ENCODE data around the gene DUSP22. TPM values are rescaled to one million over a fixed set of nuclear protein-coding genes. Genes with fewer than 3 reads are reported as not detected.
A peak's percentile ranks its signal among the peaks of the same experiment; 100 is the strongest.

Gene DUSP22
- total RNA-seq, 1 donor from 2014 or later = 22.5 TPM

DNA sequence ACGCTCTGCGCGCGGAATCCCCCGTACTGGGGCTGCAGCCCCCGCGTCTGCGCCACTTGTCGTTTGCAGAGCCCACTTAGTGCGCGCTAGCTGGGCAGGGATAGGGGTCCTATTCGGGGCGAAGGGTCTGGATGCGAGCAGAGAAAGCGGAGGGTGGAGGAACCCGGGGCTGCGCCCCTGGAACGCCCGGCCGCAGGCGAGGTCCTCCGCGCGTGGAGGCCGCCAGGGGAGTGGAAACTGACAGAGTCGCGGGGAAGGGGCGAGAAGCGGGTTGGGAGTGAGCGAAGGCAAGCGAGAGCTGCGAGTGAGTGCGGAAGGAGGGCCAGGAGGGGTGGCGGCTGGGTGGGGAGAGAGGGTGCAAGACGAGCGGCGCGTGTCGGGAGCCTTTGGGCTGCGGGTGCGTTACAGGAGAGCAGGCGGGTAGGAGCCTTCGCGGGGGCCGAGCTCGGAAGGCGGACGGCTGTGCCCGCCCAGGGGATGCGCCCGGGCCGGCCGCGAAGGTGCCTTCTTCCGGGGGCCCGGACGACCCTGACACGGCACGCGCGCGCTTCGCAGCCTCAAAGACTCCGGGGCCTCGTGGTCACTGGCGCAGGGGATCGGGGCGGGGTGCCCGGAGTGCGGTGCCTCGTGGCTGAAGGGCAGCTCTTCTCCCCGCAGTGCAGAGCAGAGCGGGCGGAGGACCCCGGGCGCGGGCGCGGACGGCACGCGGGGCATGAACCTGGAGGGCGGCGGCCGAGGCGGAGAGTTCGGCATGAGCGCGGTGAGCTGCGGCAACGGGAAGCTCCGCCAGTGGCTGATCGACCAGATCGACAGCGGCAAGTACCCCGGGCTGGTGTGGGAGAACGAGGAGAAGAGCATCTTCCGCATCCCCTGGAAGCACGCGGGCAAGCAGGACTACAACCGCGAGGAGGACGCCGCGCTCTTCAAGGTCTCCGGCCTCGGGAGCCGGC, 100.4 kb downstream of the DUSP22 start:
- peaks cover 5% of the 10 kb centered on the region for H3K9me3 Mint-ChIP-seq
- peaks cover 48% of the 10 kb centered on the region for H3K4me1 Mint-ChIP-seq
- H3K36me3 Mint-ChIP-seq (ENCODE audit: low read depth) = peaks cover 54% of the 10 kb centered on the region
- DNase-seq = peak; percentile 87
- intact Hi-C loops (cut with micrococcal nuclease) = loop anchor here (5.0 kb wide), 1 partner anchor 40 kb away; no protein-coding TSS in a partner anchor
- peak overlapping the region; percentile 98 for H3K27ac Mint-ChIP-seq
- peaks cover 2% of the 10 kb centered on the region for H3K27me3 Mint-ChIP-seq
- H3K4me3 Mint-ChIP-seq = peak overlapping the region; percentile 93

DNA sequence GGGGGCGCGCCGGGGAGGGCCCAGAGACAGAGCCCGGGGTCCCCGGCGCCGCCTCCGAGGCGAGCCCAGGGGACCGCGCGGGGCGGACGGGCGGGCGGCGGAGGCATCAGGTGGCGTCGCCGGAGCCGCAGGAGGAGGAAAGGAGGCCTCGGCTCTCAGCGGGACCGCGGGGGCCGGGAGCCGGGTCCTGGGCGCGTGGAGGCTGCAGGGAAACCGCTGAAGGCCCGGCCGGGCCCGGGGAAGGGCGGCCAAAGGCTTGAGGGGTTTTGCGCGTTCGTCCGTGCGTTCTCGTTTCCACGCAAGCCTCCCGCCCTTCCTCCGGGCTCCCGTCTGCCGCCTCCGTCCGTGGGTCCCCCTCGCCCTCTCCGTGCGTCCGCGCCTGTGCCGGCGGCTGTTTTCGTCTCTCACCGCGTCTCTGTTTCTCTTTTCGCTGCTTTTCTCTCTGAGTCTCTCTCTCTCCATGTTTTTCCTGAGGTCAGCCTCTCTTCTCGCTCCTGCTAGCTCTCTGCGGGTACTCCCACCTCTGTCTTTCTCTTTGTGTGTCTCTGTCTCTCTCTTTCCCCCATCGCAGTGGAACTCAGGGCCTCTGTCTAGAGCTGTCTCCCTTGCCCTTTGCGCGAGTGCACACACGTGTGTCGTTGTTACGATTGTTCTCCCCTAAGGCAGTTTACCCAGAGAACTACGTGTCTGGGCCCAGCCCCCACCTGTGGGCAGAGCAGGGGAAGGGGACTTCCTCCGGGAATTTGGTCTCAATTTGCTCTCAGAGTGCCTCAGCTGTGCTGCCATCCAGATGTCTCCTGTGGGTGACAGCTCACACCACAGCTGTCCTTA, 101.3 kb downstream of the DUSP22 start:
- Mint-ChIP-seq H3K4me3 (peak overlapping the region; percentile 93), H3K27me3 (peaks cover 2% of the 10 kb centered on the region), H3K36me3 (ENCODE audit: low read depth) (peaks cover 63% of the 10 kb centered on the region), H3K9me3 (peaks cover 5% of the 10 kb centered on the region), H3K27ac (peak overlapping the region; percentile 98), H3K4me1 (peaks cover 53% of the 10 kb centered on the region)
- DNase-seq = peak; percentile 80
- intact Hi-C loops (cut with micrococcal nuclease) = loop anchor here (5.0 kb wide), 1 partner anchor 39 kb away; no protein-coding TSS in a partner anchor

DNA sequence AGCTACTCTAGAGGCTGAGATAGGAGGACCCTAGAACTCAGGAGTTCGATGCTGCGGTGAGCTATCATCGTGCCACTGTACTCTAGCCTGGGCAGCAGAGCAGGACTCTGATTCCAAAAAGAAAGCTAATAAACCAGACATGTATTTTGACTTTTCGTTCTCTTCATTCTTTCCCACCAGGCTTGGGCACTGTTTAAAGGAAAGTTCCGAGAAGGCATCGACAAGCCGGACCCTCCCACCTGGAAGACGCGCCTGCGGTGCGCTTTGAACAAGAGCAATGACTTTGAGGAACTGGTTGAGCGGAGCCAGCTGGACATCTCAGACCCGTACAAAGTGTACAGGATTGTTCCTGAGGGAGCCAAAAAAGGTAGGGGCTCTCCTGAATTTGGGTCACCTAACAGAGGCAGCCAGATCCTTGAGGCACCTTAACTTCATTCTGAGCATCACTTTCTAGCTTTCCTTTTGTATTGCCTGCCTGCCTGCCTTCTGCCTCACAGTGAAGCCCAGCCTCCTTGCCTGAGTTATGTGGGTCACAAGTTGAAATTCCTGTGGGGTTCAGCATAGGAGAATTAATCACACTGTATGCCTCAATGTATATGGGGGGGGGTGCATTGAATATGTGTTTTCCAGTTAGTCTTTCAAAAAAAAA, 102.5 kb downstream of the DUSP22 start:
- Mint-ChIP-seq H3K27me3 (peaks cover 2% of the 10 kb centered on the region), H3K9me3 (peaks cover 5% of the 10 kb centered on the region), H3K27ac (peak overlapping the region; percentile 87), H3K4me1 (peaks cover 53% of the 10 kb centered on the region), H3K36me3 (ENCODE audit: low read depth) (peaks cover 73% of the 10 kb centered on the region), H3K4me3 (peak overlapping the region; percentile 93)
- DNase-seq = no peak
- intact Hi-C loops (cut with micrococcal nuclease) = loop anchor here (5.0 kb wide), 1 partner anchor 38 kb away; no protein-coding TSS in a partner anchor

DNA sequence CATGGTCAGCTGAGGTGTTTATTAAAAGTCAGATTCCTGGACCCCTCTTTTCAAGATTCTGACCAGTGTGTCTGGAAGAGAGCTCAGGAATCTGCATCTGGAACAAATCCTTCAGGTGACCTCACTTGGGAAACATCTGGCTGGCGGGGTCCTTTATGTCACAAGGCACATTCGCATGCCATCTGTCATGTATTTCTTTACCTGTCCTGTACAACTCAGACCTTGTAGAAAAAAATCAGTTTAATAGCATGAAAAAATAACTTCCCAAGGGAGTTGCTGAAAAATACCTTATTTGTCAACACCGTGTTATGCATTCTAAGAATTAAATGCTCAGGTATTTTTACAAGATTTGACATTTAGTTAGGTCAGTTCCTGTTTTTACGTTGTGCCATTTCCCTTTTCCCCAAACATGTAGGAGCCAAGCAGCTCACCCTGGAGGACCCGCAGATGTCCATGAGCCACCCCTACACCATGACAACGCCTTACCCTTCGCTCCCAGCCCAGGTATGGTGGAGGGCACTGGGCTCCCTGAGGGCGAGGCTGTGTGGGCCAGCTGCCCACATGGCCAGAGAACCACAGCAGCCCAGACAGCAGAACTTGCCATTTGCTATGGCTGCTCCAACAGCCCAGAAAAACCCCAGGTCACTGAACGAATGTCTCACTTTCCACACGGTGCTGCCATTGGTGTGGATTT, 103.3 kb downstream of the DUSP22 start:
- peaks cover 5% of the 10 kb centered on the region for H3K9me3 Mint-ChIP-seq
- peak overlapping the region; percentile 83 for H3K27ac Mint-ChIP-seq
- H3K4me1 Mint-ChIP-seq = peaks cover 54% of the 10 kb centered on the region
- peak overlapping the region; percentile 93 for H3K4me3 Mint-ChIP-seq
- peaks cover 2% of the 10 kb centered on the region for H3K27me3 Mint-ChIP-seq
- intact Hi-C loops (cut with micrococcal nuclease) = no loop called here
- DNase-seq = no peak
- H3K36me3 Mint-ChIP-seq (ENCODE audit: low read depth) = peaks cover 80% of the 10 kb centered on the region

DNA sequence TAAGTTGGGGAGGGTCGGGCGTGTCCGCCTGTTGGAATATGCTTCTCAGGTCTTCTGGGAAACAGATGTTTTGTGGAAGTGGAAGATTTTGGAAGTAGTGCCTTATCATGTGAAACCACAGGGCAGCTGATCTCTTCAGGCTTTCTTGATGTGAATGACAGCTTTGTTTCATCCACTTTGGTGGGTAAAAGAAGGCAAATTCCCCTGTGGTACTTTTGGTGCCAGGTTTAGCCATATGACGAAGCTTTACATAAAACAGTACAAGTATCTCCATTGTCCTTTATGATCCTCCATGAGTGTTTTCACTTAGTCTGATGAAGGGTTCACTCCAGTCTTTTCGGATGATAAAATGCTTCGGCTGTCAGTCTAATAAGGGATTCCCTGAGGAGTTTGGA, 103.8 kb downstream of the DUSP22 start:
- intact Hi-C loops (cut with micrococcal nuclease) = no loop called here
- DNase-seq = no peak
- Mint-ChIP-seq H3K36me3 (ENCODE audit: low read depth) (peaks cover 84% of the 10 kb centered on the region), H3K27me3 (peaks cover 2% of the 10 kb centered on the region), H3K27ac (peak overlapping the region; percentile 83), H3K4me1 (peaks cover 54% of the 10 kb centered on the region), H3K4me3 (peak overlapping the region; percentile 93), H3K9me3 (peaks cover 5% of the 10 kb centered on the region)

DNA sequence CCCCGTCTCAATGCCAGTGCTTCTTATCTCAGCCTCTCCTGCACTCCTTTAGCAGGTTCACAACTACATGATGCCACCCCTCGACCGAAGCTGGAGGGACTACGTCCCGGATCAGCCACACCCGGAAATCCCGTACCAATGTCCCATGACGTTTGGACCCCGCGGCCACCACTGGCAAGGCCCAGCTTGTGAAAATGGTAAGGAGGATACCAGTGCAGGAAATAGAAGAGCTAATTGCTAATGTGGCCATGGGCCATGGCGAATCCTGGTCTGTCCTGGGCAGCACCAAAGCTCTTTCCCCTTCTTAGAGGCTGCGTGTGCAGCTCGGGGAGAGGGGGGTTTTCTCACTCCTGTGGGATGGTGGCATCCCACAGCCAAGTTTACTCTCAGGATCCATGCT, 104.8 kb downstream of the DUSP22 start:
- peak overlapping the region; percentile 81 for H3K4me3 Mint-ChIP-seq
- H3K27ac Mint-ChIP-seq = peak overlapping the region; percentile 86
- peaks cover 63% of the 10 kb centered on the region for H3K4me1 Mint-ChIP-seq
- H3K9me3 Mint-ChIP-seq = peaks cover 5% of the 10 kb centered on the region
- intact Hi-C loops (cut with micrococcal nuclease) = no loop called here
- no peak for DNase-seq
- H3K36me3 Mint-ChIP-seq (ENCODE audit: low read depth) = peaks cover 90% of the 10 kb centered on the region
- peaks cover 2% of the 10 kb centered on the region for H3K27me3 Mint-ChIP-seq

DNA sequence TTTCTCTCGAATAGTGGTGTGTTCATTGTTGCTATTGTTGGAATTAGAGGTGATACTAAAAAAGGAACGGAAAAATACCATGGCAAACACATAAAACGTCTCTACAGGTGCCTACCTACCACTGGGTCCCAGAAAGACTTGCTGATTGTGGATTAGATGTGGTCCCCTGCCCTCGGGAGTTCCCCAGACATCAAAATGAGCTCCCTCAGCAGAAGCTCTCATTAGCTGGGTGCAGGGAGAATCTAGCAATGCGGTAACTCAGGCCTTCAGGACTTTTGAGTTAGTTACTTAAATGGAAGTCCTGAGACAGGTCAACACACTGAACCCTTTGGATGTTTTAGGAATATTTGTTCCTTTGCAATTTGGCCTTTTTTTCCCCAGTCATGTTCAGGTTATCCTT, 105.3 kb downstream of the DUSP22 start:
- peaks cover 2% of the 10 kb centered on the region for H3K27me3 Mint-ChIP-seq
- no peak for DNase-seq
- peaks cover 68% of the 10 kb centered on the region for H3K4me1 Mint-ChIP-seq
- H3K9me3 Mint-ChIP-seq = peaks cover 5% of the 10 kb centered on the region
- H3K4me3 Mint-ChIP-seq = peak overlapping the region; percentile 81
- H3K27ac Mint-ChIP-seq = peak overlapping the region; percentile 86
- H3K36me3 Mint-ChIP-seq (ENCODE audit: low read depth) = peaks cover 91% of the 10 kb centered on the region
- intact Hi-C loops (cut with micrococcal nuclease) = loop anchor here (2.0 kb wide), 1 partner anchor 151 kb away; no protein-coding TSS in a partner anchor

DNA sequence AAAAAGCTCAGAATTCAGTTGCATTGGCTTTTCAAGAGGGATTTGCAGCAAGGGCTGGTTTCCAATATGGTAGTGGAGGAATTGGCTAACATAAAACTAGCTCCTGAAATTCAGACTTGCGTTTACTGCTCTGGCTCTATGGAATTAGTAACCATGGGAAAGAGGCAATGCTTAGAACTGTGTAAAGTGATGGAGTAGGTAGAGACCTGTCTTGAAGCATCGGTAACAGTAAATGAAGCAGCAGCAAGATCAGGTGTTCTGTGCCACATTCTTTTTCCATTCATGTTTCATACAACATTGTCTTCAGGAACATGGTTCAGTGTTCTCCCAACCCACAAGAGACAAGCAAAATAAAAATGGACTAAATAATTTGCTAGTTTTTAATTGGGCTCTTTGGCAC, 105.8 kb downstream of the DUSP22 start:
- peak overlapping the region; percentile 86 for H3K27ac Mint-ChIP-seq
- no peak for DNase-seq
- peak overlapping the region; percentile 81 for H3K4me3 Mint-ChIP-seq
- peaks cover 2% of the 10 kb centered on the region for H3K27me3 Mint-ChIP-seq
- H3K36me3 Mint-ChIP-seq (ENCODE audit: low read depth) = peaks cover 91% of the 10 kb centered on the region
- peaks cover 73% of the 10 kb centered on the region for H3K4me1 Mint-ChIP-seq
- intact Hi-C loops (cut with micrococcal nuclease) = loop anchor here (2.0 kb wide), 1 partner anchor 151 kb away; no protein-coding TSS in a partner anchor
- H3K9me3 Mint-ChIP-seq = peaks cover 5% of the 10 kb centered on the region

DNA sequence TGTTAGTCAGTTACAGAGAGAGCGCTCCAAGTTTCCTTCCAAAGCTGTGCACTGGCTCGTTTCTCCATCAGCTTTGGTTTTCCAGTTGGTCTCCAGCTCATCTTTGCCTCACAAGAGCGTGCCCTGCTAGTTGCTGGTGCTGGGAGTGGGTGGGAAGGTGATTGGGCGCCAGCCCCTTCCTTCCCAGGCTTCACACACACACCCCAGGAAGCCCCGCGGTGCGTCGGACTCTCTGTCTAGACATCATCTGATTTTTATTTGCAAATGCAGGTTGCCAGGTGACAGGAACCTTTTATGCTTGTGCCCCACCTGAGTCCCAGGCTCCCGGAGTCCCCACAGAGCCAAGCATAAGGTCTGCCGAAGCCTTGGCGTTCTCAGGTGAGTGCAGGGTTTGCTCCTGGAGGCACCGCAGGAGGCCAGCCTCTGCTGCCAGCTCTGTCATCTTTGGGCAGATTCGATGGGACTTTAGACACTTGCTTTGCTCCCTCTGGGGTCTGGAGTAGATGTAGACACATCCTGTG, 106.3 kb downstream of the DUSP22 start:
- DNase-seq = no peak
- peaks cover 93% of the 10 kb centered on the region for H3K36me3 Mint-ChIP-seq (ENCODE audit: low read depth)
- H3K4me1 Mint-ChIP-seq = peaks cover 78% of the 10 kb centered on the region
- intact Hi-C loops (cut with micrococcal nuclease) = loop anchor here (1.0 to 2.0 kb wide), 2 partner anchors 7 to 150 kb away; partner anchors contain the start of gene IRF4
- H3K27ac Mint-ChIP-seq = peak overlapping the region; percentile 86
- peaks cover 4% of the 10 kb centered on the region for H3K9me3 Mint-ChIP-seq
- H3K4me3 Mint-ChIP-seq = peak overlapping the region; percentile 81
- H3K27me3 Mint-ChIP-seq = peaks cover 2% of the 10 kb centered on the region

DNA sequence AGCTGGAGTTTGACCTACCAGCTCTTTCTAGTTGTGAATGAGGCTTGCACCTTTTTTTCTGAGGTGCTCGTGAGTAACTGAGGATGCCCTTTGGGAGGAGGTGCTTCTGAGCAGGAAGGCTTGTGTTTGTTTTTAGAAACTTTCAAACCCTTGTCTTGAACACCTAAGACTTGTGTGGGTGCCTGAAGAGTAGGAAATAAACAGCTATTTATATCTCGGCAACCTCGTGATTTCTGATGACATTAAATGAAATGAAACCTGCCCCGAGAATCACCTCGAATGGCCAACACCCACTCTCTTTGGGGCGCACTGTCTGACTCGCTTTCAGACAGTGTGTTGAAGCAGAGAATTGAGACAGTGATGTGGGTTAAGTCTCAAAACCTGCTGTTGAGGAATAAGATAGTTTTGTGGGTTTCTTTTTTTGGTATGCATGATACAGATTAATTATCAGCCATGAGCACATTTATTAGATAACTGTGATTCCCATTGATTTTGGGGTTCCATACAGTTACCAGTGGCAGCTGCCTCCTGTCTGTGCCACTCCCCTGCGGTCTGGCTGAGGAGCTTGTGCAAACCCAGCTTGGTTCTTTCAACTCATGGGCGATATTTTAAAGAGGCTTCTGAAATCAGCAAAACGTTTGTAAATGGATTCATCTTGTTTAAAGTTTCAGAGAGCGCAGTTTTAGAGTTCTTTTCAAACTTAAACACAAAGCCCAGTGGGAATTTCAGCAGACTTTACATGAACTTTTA, 107.7 kb downstream of the DUSP22 start:
- peak overlapping the region; percentile 80 for H3K4me3 Mint-ChIP-seq
- intact Hi-C loops (cut with micrococcal nuclease) = loop anchor here (1.0 to 5.0 kb wide), 3 partner anchors 9 to 292 kb away; partner anchors contain the start of genes EXOC2 and IRF4
- no peaks in the 10 kb centered on the region for H3K9me3 Mint-ChIP-seq
- DNase-seq = peak; percentile 87
- H3K27me3 Mint-ChIP-seq = no peaks in the 10 kb centered on the region
- H3K36me3 Mint-ChIP-seq (ENCODE audit: low read depth) = peaks cover 93% of the 10 kb centered on the region
- H3K4me1 Mint-ChIP-seq = peaks cover 88% of the 10 kb centered on the region
- peak overlapping the region; percentile 87 for H3K27ac Mint-ChIP-seq

DNA sequence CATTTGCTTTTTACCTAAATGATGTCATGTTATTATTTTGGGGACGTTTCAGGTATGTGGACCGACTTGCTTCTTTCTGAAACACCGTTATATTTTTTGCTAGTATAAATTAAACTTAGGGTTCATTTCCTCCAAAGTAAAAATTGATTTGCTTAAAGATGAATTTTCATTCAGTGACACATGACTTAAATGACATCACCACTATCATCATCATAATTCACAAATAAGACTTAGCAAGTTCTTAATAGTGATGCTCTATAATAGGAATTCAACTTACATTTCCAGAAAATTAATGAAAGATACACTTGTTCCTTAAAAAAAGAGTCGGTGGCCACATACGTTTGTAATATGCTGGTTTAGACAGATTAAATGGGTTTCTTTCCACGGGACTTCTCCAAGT, 108.5 kb downstream of the DUSP22 start:
- peak overlapping the region; percentile 94 for H3K27ac Mint-ChIP-seq
- intact Hi-C loops (cut with micrococcal nuclease) = loop anchor here (5.0 kb wide), 1 partner anchor 291 kb away; the partner anchor contains the start of gene EXOC2
- peak overlapping the region; percentile 89 for H3K4me3 Mint-ChIP-seq

More for the DNA sequence above, 108.5 kb downstream of the DUSP22 start:
- Mint-ChIP-seq H3K36me3 (ENCODE audit: low read depth) (peaks cover 93% of the 10 kb centered on the region), H3K9me3 (no peaks in the 10 kb centered on the region), H3K4me1 (peaks cover 86% of the 10 kb centered on the region), H3K27me3 (no peaks in the 10 kb centered on the region)
- DNase-seq = no peak
